Measurements from ENCODE around the gene XPA. TPM values are rescaled to one million over a fixed set of nuclear protein-coding genes. Genes with fewer than 3 reads are reported as not detected.
"Not testable (repeated sequence)": the region's sequence is repeated elsewhere in the genome, so short reads cannot be mapped to it uniquely, and the experiment has no call there.

XPA gene
- 21.0 TPM for polyA plus RNA-seq (ENCODE audit: insufficient read length)

GRCh38 chr9:97696803-97697601, at the start of gene XPA:
TSS of gene XPA (minus strand) at chr9:97697340. CDS start at chr9:97697292, 48 bp downstream.
- DNase-seq: peak; percentile 96

GRCh38 chr9:97744710-97745708, 47.9 kb upstream of the XPA start:
- DNase-seq: no peak

- not testable (repeated sequence) for DNase-seq
Measured at GRCh38 chr9:97744025-97744424, 46.9 kb upstream of the XPA start.

GRCh38 chr9:97742545-97742944, 45.4 kb upstream of the XPA start:
- DNase-seq: no peak

- DNase-seq: no peak
Measured at GRCh38 chr9:97741947-97742346, 44.8 kb upstream of the XPA start.

- DNase-seq: peak; percentile 15
Measured at GRCh38 chr9:97740848-97741821, 44.0 kb upstream of the XPA start.

GRCh38 chr9:97737429-97737828, 40.3 kb upstream of the XPA start:
- no peak for DNase-seq

- DNase-seq: no peak
Measured at GRCh38 chr9:97735070-97735600, 38.0 kb upstream of the XPA start.

GRCh38 chr9:97726716-97727115, 29.6 kb upstream of the XPA start:
- no peak for DNase-seq

- no peak for DNase-seq
Measured at GRCh38 chr9:97723819-97724218, 26.7 kb upstream of the XPA start.

GRCh38 chr9:97722331-97722730, 25.2 kb upstream of the XPA start:
- DNase-seq: no peak

- no peak for DNase-seq
Measured at GRCh38 chr9:97721396-97721795, 24.3 kb upstream of the XPA start.

GRCh38 chr9:97717866-97718265, 20.7 kb upstream of the XPA start:
- DNase-seq: no peak

GRCh38 chr9:97714435-97714834, 17.3 kb upstream of the XPA start:
- no peak for DNase-seq

- no peak for DNase-seq
Measured at GRCh38 chr9:97711223-97711626, 14.1 kb upstream of the XPA start.

GRCh38 chr9:97710356-97711222, 13.4 kb upstream of the XPA start:
- DNase-seq: peak; percentile 51

- DNase-seq: no peak
Measured at GRCh38 chr9:97706246-97706645, 9.1 kb upstream of the XPA start.

GRCh38 chr9:97705354-97705950, 8.3 kb upstream of the XPA start:
- no peak for DNase-seq

GRCh38 chr9:97704851-97705250, 7.7 kb upstream of the XPA start:
- DNase-seq: no peak

GRCh38 chr9:97704345-97704677, 7.2 kb upstream of the XPA start:
- no peak for DNase-seq
